Lung microvascular endothelial cell (primary cell): ENCODE data around the gene MB. TPM values are rescaled to one million over a fixed set of nuclear protein-coding genes. Genes with fewer than 3 reads are reported as not detected.
A peak's percentile ranks its signal among the peaks of the same experiment; 100 is the strongest.

ENCODE experiments used
- DNase-seq, 2 donors: peaks; one replicate each; pipeline versions ENCODE4 v3.0.0 to v3.0.0-alpha.2; 2010; ENCODE audit warnings: low read depth in 2 of 2
- total RNA-seq: library from RNA; depleted of rRNA; stranded (reverse); fragments of >200 nt; gene quantifications from 2 replicates; pipeline ENCODE4 v1.2.1, GENCODE V29; 2014

The MB gene
- total RNA-seq, 1 donor from 2014 or later: not detected

GRCh38 chr22:35597692-35598395, 19.3 kb downstream of the MB start:
- no peak for DNase-seq

- no peak for DNase-seq
Measured at GRCh38 chr22:35596821-35597220, 20.3 kb downstream of the MB start.

- DNase-seq: no peak
Measured at GRCh38 chr22:35594686-35595085, 22.4 kb downstream of the MB start.

- no peak for DNase-seq
Measured at GRCh38 chr22:35593891-35594470, 23.1 kb downstream of the MB start.

GRCh38 chr22:35593071-35593890, 23.8 kb downstream of the MB start:
- DNase-seq: no peak

- no peak for DNase-seq
Measured at GRCh38 chr22:35592418-35592967, 24.6 kb downstream of the MB start.

- no peak for DNase-seq
Measured at GRCh38 chr22:35591714-35592417, 25.3 kb downstream of the MB start.

GRCh38 chr22:35590634-35591295, 26.4 kb downstream of the MB start:
- DNase-seq: no peak

- no peak for DNase-seq
Measured at GRCh38 chr22:35589756-35590093, 27.4 kb downstream of the MB start.

GRCh38 chr22:35589071-35589755, 27.9 kb downstream of the MB start:
- DNase-seq: peak in 1 of 2 donors; percentile 19

- DNase-seq: no peak
Measured at GRCh38 chr22:35587896-35588295, 29.2 kb downstream of the MB start.

- DNase-seq: peak in 1 of 2 donors; percentile 30
Measured at GRCh38 chr22:35587447-35587870, 29.7 kb downstream of the MB start.

- no peak for DNase-seq
Measured at GRCh38 chr22:35586771-35587170, 30.4 kb downstream of the MB start.

GRCh38 chr22:35582861-35583670, 34.1 kb downstream of the MB start:
- DNase-seq: peak; percentile 72 to 80

GRCh38 chr22:35582218-35582860, 34.8 kb downstream of the MB start:
- DNase-seq: no peak

- DNase-seq: no peak
Measured at GRCh38 chr22:35581023-35581413, 36.1 kb downstream of the MB start.

GRCh38 chr22:35580351-35581022, 36.6 kb downstream of the MB start:
- DNase-seq: no peak

GRCh38 chr22:35578836-35579575, 38.1 kb downstream of the MB start:
- no peak for DNase-seq
